Stimulated activated CD4-positive, alpha-beta T cell treated with anti-CD3 and anti-CD28 coated beads, TNF-alpha, amount 100 ng/mL, for 24 hours (primary cell): ENCODE measurements around the gene DUSP14.

ENCODE experiments used
- DNase-seq, 3 experiments: peaks; one replicate each; pipeline ENCODE4 v3.0.0-alpha.2; 2020; ENCODE audit warnings: low read depth in 3 of 3

Gene DUSP14

GRCh38 chr17:37513711-37514110, 24.0 kb downstream of the DUSP14 start:
- no peak for DNase-seq

- no peak for DNase-seq
Measured at GRCh38 chr17:37516127-37516571, 26.5 kb downstream of the DUSP14 start.

GRCh38 chr17:37517881-37518280, 28.2 kb downstream of the DUSP14 start:
- DNase-seq = no peak

- no peak for DNase-seq
Measured at GRCh38 chr17:37518826-37519225, 29.1 kb downstream of the DUSP14 start.

GRCh38 chr17:37519251-37519985, 29.7 kb downstream of the DUSP14 start:
- no peak for DNase-seq

GRCh38 chr17:37520174-37520573, 30.5 kb downstream of the DUSP14 start:
- no peak for DNase-seq

GRCh38 chr17:37521821-37522220, 32.1 kb downstream of the DUSP14 start:
- DNase-seq = no peak

- DNase-seq = no peak
Measured at GRCh38 chr17:37523715-37524219, 34.1 kb downstream of the DUSP14 start.

GRCh38 chr17:37527249-37527851, 37.7 kb downstream of the DUSP14 start:
- DNase-seq = no peak

- DNase-seq = no peak
Measured at GRCh38 chr17:37530420-37530819, 40.7 kb downstream of the DUSP14 start.

- DNase-seq = no peak
Measured at GRCh38 chr17:37532756-37533155, 43.1 kb downstream of the DUSP14 start.

GRCh38 chr17:37535906-37536305, 46.2 kb downstream of the DUSP14 start:
- DNase-seq = no peak

GRCh38 chr17:37538981-37539659, 49.4 kb downstream of the DUSP14 start:
- DNase-seq = no peak

GRCh38 chr17:37541880-37542660, 52.4 kb downstream of the DUSP14 start:
- DNase-seq = no peak

GRCh38 chr17:37543637-37544052, 54.0 kb downstream of the DUSP14 start:
- no peak for DNase-seq

- no peak for DNase-seq
Measured at GRCh38 chr17:37545486-37545885, 55.8 kb downstream of the DUSP14 start.

- DNase-seq = no peak
Measured at GRCh38 chr17:37546302-37546701, 56.6 kb downstream of the DUSP14 start.

- no peak for DNase-seq
Measured at GRCh38 chr17:37547986-37548385, 58.3 kb downstream of the DUSP14 start.

- no peak for DNase-seq
Measured at GRCh38 chr17:37551788-37552187, 62.1 kb downstream of the DUSP14 start.

GRCh38 chr17:37553401-37553966, 63.8 kb downstream of the DUSP14 start:
- DNase-seq = no peak

GRCh38 chr17:37555386-37555785, 65.7 kb downstream of the DUSP14 start:
- DNase-seq = no peak

GRCh38 chr17:37557482-37557881, 67.8 kb downstream of the DUSP14 start:
- no peak for DNase-seq
